ENCODE results near the gene MANEA. TPM values are rescaled to one million over a fixed set of nuclear protein-coding genes. Genes with fewer than 3 reads are reported as not detected.
"Not testable (repeated sequence)": the region's sequence is repeated elsewhere in the genome, so short reads cannot be mapped to it uniquely, and the experiment has no call there.

Gene MANEA
- total RNA-seq, 1 experiment from 2014 or later, result 4.6 TPM

- H3F3A ChIP-seq (ENCODE audit: low read length, unreplicated experiment), result no peaks in the 10 kb centered on the region
- no peaks in the 10 kb centered on the region for H4K20me1 ChIP-seq (ENCODE audit: low read length)
- H3K9ac ChIP-seq (ENCODE audit: low read length), result peak overlapping the region; percentile 76
- ChIA-PET POLR2A (ENCODE audit: unreplicated experiment) (no interaction called here), CTCF (no interaction called here)
- H3K27me3 ChIP-seq (ENCODE audit: low read length), result no peaks in the 10 kb centered on the region
- H3K9me2 ChIP-seq (replicated peaks; ENCODE audit: low read length), result no peaks in the 10 kb centered on the region
- peak overlapping the region; percentile 29; the same call in 1 of the 2 replicates for H3K27ac ChIP-seq (ENCODE audit: low read length)
- no peak for DNase-seq
- H3K4me1 ChIP-seq (ENCODE audit: insufficient read depth, low read length), result peaks cover 8% of the 10 kb centered on the region; the same call in 1 of the 2 replicates
- no peak; the same call in 1 of the 2 replicates for ATAC-seq
- peaks cover 11% of the 10 kb centered on the region for H3K79me2 ChIP-seq (ENCODE audit: low read length)
- peak overlapping the region; percentile 99 for H2AFZ ChIP-seq (ENCODE audit: low read length)
- intact Hi-C loops (cut with micrococcal nuclease), result loop anchor here (2.0 kb wide), 1 partner anchor 16 kb away; no protein-coding TSS in a partner anchor
- H3K4me2 ChIP-seq (ENCODE audit: low read length), result peak overlapping the region; percentile 81
- H3K36me3 ChIP-seq (ENCODE audit: low read depth, low read length), result no peaks in the 10 kb centered on the region
- TSS peak; percentile 74 for BruUV-seq (replicated peaks)
- peak overlapping the region; percentile 96 for H3K4me3 ChIP-seq (ENCODE audit: low read length)
- H3K9me3 ChIP-seq (ENCODE audit: low read length), result no peaks in the 10 kb centered on the region
- TF ChIP-seq CTCF (conservative IDR thresholded peaks at IDR 0.05; ENCODE audit: low read depth, low read length) (no peak), EZH2phosphoT487 (IDR thresholded peaks at IDR 0.05; ENCODE audit: borderline replicate concordance, low read length) (no peak), EZH2 (IDR thresholded peaks at IDR 0.05; ENCODE audit: low read length, unreplicated experiment) (no peak)
These were observed 384 bp upstream of the MANEA start for GRCh38 chr6:95576998-95577303.

GRCh38 chr6:95578106-95578410 lies 723 bp downstream of the MANEA start:
- H3K9ac ChIP-seq (ENCODE audit: low read length), result peak overlapping the region; percentile 76
- DNase-seq, result peak; percentile 14
- peak overlapping the region; percentile 72; the same call in 1 of the 2 replicates for H3K27ac ChIP-seq (ENCODE audit: low read length)
- peak overlapping the region; percentile 81 for H3K4me2 ChIP-seq (ENCODE audit: low read length)
- H4K20me1 ChIP-seq (ENCODE audit: low read length), result no peaks in the 10 kb centered on the region
- peak; percentile 30 for ATAC-seq
- TF ChIP-seq CTCF (conservative IDR thresholded peaks at IDR 0.05; ENCODE audit: low read depth, low read length), result no peak
- TF ChIP-seq EZH2 (IDR thresholded peaks at IDR 0.05; ENCODE audit: low read length, unreplicated experiment), result no peak
- no peak for TF ChIP-seq EZH2phosphoT487 (IDR thresholded peaks at IDR 0.05; ENCODE audit: borderline replicate concordance, low read length)
- BruUV-seq (replicated peaks), result TSS peak; percentile 75
- no peaks in the 10 kb centered on the region for H3K36me3 ChIP-seq (ENCODE audit: low read depth, low read length)
- H3K4me1 ChIP-seq (ENCODE audit: insufficient read depth, low read length), result peaks cover 8% of the 10 kb centered on the region; the same call in 1 of the 2 replicates
- intact Hi-C loops (cut with micrococcal nuclease), result no loop called here
- peak overlapping the region; percentile 96 for H2AFZ ChIP-seq (ENCODE audit: low read length)
- H3F3A ChIP-seq (ENCODE audit: low read length, unreplicated experiment), result no peaks in the 10 kb centered on the region
- H3K9me2 ChIP-seq (replicated peaks; ENCODE audit: low read length), result no peaks in the 10 kb centered on the region
- CTCF ChIA-PET, result no interaction called here
- H3K79me2 ChIP-seq (ENCODE audit: low read length), result peaks cover 11% of the 10 kb centered on the region
- POLR2A ChIA-PET (ENCODE audit: unreplicated experiment), result no interaction called here
- H3K4me3 ChIP-seq (ENCODE audit: low read length), result peak overlapping the region; percentile 96
- no peaks in the 10 kb centered on the region for H3K9me3 ChIP-seq (ENCODE audit: low read length)
- H3K27me3 ChIP-seq (ENCODE audit: low read length), result no peaks in the 10 kb centered on the region

GRCh38 chr6:95581073-95581472 lies 3.7 kb downstream of the MANEA start:
- peaks cover 8% of the 10 kb centered on the region; the same call in 1 of the 2 replicates for H3K4me1 ChIP-seq (ENCODE audit: insufficient read depth, low read length)
- H3K27ac ChIP-seq (ENCODE audit: low read length), result no peak overlapping the region
- no peak overlapping the region for H3K4me2 ChIP-seq (ENCODE audit: low read length)
- ChIA-PET POLR2A (ENCODE audit: unreplicated experiment) (no interaction called here), CTCF (no interaction called here)
- no peaks in the 10 kb centered on the region for H3K27me3 ChIP-seq (ENCODE audit: low read length)
- no peak overlapping the region for H3K9ac ChIP-seq (ENCODE audit: low read length)
- no peaks in the 10 kb centered on the region for H3K9me2 ChIP-seq (replicated peaks; ENCODE audit: low read length)
- no peaks in the 10 kb centered on the region for H3K36me3 ChIP-seq (ENCODE audit: low read depth, low read length)
- no peak for DNase-seq
- no TSS peak for BruUV-seq (replicated peaks)
- no peaks in the 10 kb centered on the region for H3F3A ChIP-seq (ENCODE audit: low read length, unreplicated experiment)
- H4K20me1 ChIP-seq (ENCODE audit: low read length), result no peaks in the 10 kb centered on the region
- H2AFZ ChIP-seq (ENCODE audit: low read length), result no peak overlapping the region
- TF ChIP-seq EZH2 (IDR thresholded peaks at IDR 0.05; ENCODE audit: low read length, unreplicated experiment) (no peak), EZH2phosphoT487 (IDR thresholded peaks at IDR 0.05; ENCODE audit: borderline replicate concordance, low read length) (no peak), CTCF (conservative IDR thresholded peaks at IDR 0.05; ENCODE audit: low read depth, low read length) (no peak)
- no peak overlapping the region for H3K4me3 ChIP-seq (ENCODE audit: low read length)
- H3K79me2 ChIP-seq (ENCODE audit: low read length), result peaks cover 11% of the 10 kb centered on the region
- intact Hi-C loops (cut with micrococcal nuclease), result no loop called here
- no peak for ATAC-seq
- no peaks in the 10 kb centered on the region for H3K9me3 ChIP-seq (ENCODE audit: low read length)

- H3K4me2 ChIP-seq (ENCODE audit: low read length); ATAC-seq; BruUV-seq (replicated peaks); DNase-seq; H3K79me2 ChIP-seq (ENCODE audit: low read length); H3K4me1 ChIP-seq (ENCODE audit: insufficient read depth, low read length); H3F3A ChIP-seq (ENCODE audit: low read length, unreplicated experiment); CTCF ChIA-PET; H3K9me3 ChIP-seq (ENCODE audit: low read length); H3K36me3 ChIP-seq (ENCODE audit: low read depth, low read length); H3K27me3 ChIP-seq (ENCODE audit: low read length); H3K27ac ChIP-seq (ENCODE audit: low read length); H3K9ac ChIP-seq (ENCODE audit: low read length); POLR2A ChIA-PET (ENCODE audit: unreplicated experiment); H4K20me1 ChIP-seq (ENCODE audit: low read length); intact Hi-C loops (cut with micrococcal nuclease); H2AFZ ChIP-seq (ENCODE audit: low read length); H3K9me2 ChIP-seq (replicated peaks; ENCODE audit: low read length); H3K4me3 ChIP-seq (ENCODE audit: low read length): not testable (repeated sequence)
These were observed 6.9 kb downstream of the MANEA start for GRCh38 chr6:95584226-95584625.

Data from PC-3 (cell line).